HG03135 (cell line): ENCODE results near the gene WIPF1.
A peak's percentile ranks its signal among the peaks of the same experiment; 100 is the strongest.

Experiments used
- ATAC-seq: cut with Tn5 transposase; IDR thresholded peaks from one replicate; pipeline ENCODE4 v1.9.1; 2021; ENCODE audit warnings: mild to moderate bottlenecking, moderate library complexity; ENCODE audit not compliant: unreplicated experiment

The WIPF1 gene

GRCh38 chr2:174623106-174623637, 25.6 kb upstream of the WIPF1 start:
- no peak for ATAC-seq

GRCh38 chr2:174621323-174621722, 23.7 kb upstream of the WIPF1 start:
- no peak for ATAC-seq

- no peak for ATAC-seq
Measured at GRCh38 chr2:174618179-174618578, 20.6 kb upstream of the WIPF1 start.

- ATAC-seq = no peak
Measured at GRCh38 chr2:174617718-174618117, 20.1 kb upstream of the WIPF1 start.

- ATAC-seq = no peak
Measured at GRCh38 chr2:174617120-174617519, 19.5 kb upstream of the WIPF1 start.

GRCh38 chr2:174615871-174616436, 18.4 kb upstream of the WIPF1 start:
- no peak for ATAC-seq

GRCh38 chr2:174614261-174614660, 16.7 kb upstream of the WIPF1 start:
- no peak for ATAC-seq

GRCh38 chr2:174613531-174613930, 15.9 kb upstream of the WIPF1 start:
- ATAC-seq = no peak

- ATAC-seq = no peak
Measured at GRCh38 chr2:174612970-174613369, 15.4 kb upstream of the WIPF1 start.

- no peak for ATAC-seq
Measured at GRCh38 chr2:174611854-174612253, 14.2 kb upstream of the WIPF1 start.

- no peak for ATAC-seq
Measured at GRCh38 chr2:174611006-174611405, 13.4 kb upstream of the WIPF1 start.

- no peak for ATAC-seq
Measured at GRCh38 chr2:174610243-174610995, 12.8 kb upstream of the WIPF1 start.

GRCh38 chr2:174609261-174609660, 11.7 kb upstream of the WIPF1 start:
- ATAC-seq = no peak

- ATAC-seq = peak; percentile 49
Measured at GRCh38 chr2:174608866-174609214, 11.2 kb upstream of the WIPF1 start.

GRCh38 chr2:174607989-174608865, 10.6 kb upstream of the WIPF1 start:
- peak; percentile 72 for ATAC-seq

GRCh38 chr2:174607584-174607983, 10.0 kb upstream of the WIPF1 start:
- ATAC-seq = no peak

GRCh38 chr2:174606336-174606735, 8.7 kb upstream of the WIPF1 start:
- no peak for ATAC-seq

GRCh38 chr2:174605687-174606086, 8.1 kb upstream of the WIPF1 start:
- ATAC-seq = no peak

- no peak for ATAC-seq
Measured at GRCh38 chr2:174603280-174603679, 5.7 kb upstream of the WIPF1 start.

GRCh38 chr2:174602745-174603144, 5.1 kb upstream of the WIPF1 start:
- no peak for ATAC-seq

GRCh38 chr2:174600349-174600748, 2.7 kb upstream of the WIPF1 start:
- ATAC-seq = no peak
